Mesothelial cell of epicardium (in vitro differentiated cells): ENCODE data around the gene NAV3. TPM values are rescaled to one million over a fixed set of nuclear protein-coding genes. Genes with fewer than 3 reads are reported as not detected.

Experiments
- DNase-seq, 2 experiments: peaks; one replicate each; pipeline ENCODE4 v3.0.0; 2021; ENCODE audit warnings: low spot score in 2 of 2; ENCODE audit not compliant: unreplicated experiment in 2 of 2
- H3K27ac Mint-ChIP-seq: 2 replicates; pipeline ENCODE4 v1.8.0; 2021; ENCODE audit warnings: mixed read lengths
- H3K27me3 Mint-ChIP-seq: 2 replicates; pipeline ENCODE4 v1.8.0; 2021; ENCODE audit warnings: low read depth, mixed read lengths
- H3K36me3 Mint-ChIP-seq: 2 replicates; pipeline ENCODE4 v1.8.0; 2021; ENCODE audit warnings: mixed read lengths
- H3K4me1 Mint-ChIP-seq: 2 replicates; pipeline ENCODE4 v1.8.0; 2021; ENCODE audit warnings: mixed read lengths
- H3K4me3 Mint-ChIP-seq: 2 replicates; pipeline ENCODE4 v1.8.0; 2021; ENCODE audit warnings: mild to moderate bottlenecking, moderate library complexity, mixed read lengths
- H3K9me3 Mint-ChIP-seq: 2 replicates; pipeline ENCODE4 v1.8.0; 2021; ENCODE audit warnings: mixed read lengths
- CTCF ChIP-seq: fragments of 200-600 bp; sonication (generic); IDR thresholded peaks from one replicate; pipeline ENCODE4 v1.5.0; 2021; ENCODE audit warnings: antibody characterized with exemption; ENCODE audit not compliant: unreplicated experiment
- total RNA-seq: library from RNA; stranded (reverse); gene quantifications from 3 replicates; pipeline ENCODE4 v1.2.1, GENCODE V29; 2021

The NAV3 gene
- total RNA-seq, 1 donor from 2014 or later, result 28.7 TPM

- H3K4me3 Mint-ChIP-seq, result no peak overlapping the region
- H3K4me1 Mint-ChIP-seq, result peaks cover 7% of the 10 kb centered on the region
- H3K9me3 Mint-ChIP-seq, result peaks cover 4% of the 10 kb centered on the region
- DNase-seq, result no peak
- H3K36me3 Mint-ChIP-seq, result no peaks in the 10 kb centered on the region
- H3K27me3 Mint-ChIP-seq, result no peaks in the 10 kb centered on the region
- no peak overlapping the region for H3K27ac Mint-ChIP-seq
- TF ChIP-seq CTCF, result no peak
Measured at GRCh38 chr12:78088391-78088832, 257.7 kb downstream of the NAV3 start.

- H3K4me3 Mint-ChIP-seq, result no peak overlapping the region
- no peak overlapping the region for H3K27ac Mint-ChIP-seq
- no peaks in the 10 kb centered on the region for H3K36me3 Mint-ChIP-seq
- peaks cover 7% of the 10 kb centered on the region for H3K4me1 Mint-ChIP-seq
- H3K9me3 Mint-ChIP-seq, result peaks cover 6% of the 10 kb centered on the region
- no peak for DNase-seq
- no peak for TF ChIP-seq CTCF
- no peaks in the 10 kb centered on the region for H3K27me3 Mint-ChIP-seq
Measured at GRCh38 chr12:78090266-78090665, 259.6 kb downstream of the NAV3 start.

GRCh38 chr12:78095623-78096022 lies 264.9 kb downstream of the NAV3 start:
- H3K4me1 Mint-ChIP-seq, result peaks cover 17% of the 10 kb centered on the region
- DNase-seq, result no peak
- H3K27me3 Mint-ChIP-seq, result no peaks in the 10 kb centered on the region
- H3K4me3 Mint-ChIP-seq, result no peak overlapping the region
- peaks cover 23% of the 10 kb centered on the region for H3K9me3 Mint-ChIP-seq
- no peak overlapping the region for H3K27ac Mint-ChIP-seq
- peaks cover 3% of the 10 kb centered on the region for H3K36me3 Mint-ChIP-seq
- TF ChIP-seq CTCF, result no peak

- peaks cover 28% of the 10 kb centered on the region for H3K4me1 Mint-ChIP-seq
- no peaks in the 10 kb centered on the region for H3K27me3 Mint-ChIP-seq
- no peak for TF ChIP-seq CTCF
- H3K9me3 Mint-ChIP-seq, result peaks cover 19% of the 10 kb centered on the region
- H3K4me3 Mint-ChIP-seq, result no peak overlapping the region
- peaks cover 3% of the 10 kb centered on the region for H3K36me3 Mint-ChIP-seq
- DNase-seq, result no peak
- H3K27ac Mint-ChIP-seq, result peak overlapping the region; percentile 14
Measured at GRCh38 chr12:78096909-78097597, 266.4 kb downstream of the NAV3 start.

GRCh38 chr12:78099806-78100205 lies 269.1 kb downstream of the NAV3 start:
- Mint-ChIP-seq H3K36me3 (peaks cover 3% of the 10 kb centered on the region), H3K27ac (no peak overlapping the region), H3K4me1 (peaks cover 29% of the 10 kb centered on the region), H3K27me3 (no peaks in the 10 kb centered on the region), H3K4me3 (no peak overlapping the region), H3K9me3 (peaks cover 19% of the 10 kb centered on the region)
- no peak for TF ChIP-seq CTCF
- no peak for DNase-seq
